Neural progenitor cell (in vitro differentiated cells): ENCODE measurements around the gene CGAS.

Source experiments
- CTCF ChIP-seq: fragments of 200-600 bp; sonication (generic); IDR thresholded peaks from 2 replicates; pipeline ENCODE4 v1.5.1; 2017; ENCODE audit warnings: antibody characterized with exemption, mild to moderate bottlenecking
- EZH2 ChIP-seq: fragments of 200-600 bp; sonication (generic); IDR thresholded peaks from 2 replicates; pipeline ENCODE4 v1.6.1; 2017; ENCODE audit warnings: antibody characterized with exemption, mild to moderate bottlenecking, moderate library complexity
- EZH2phosphoT487 ChIP-seq: fragments of 200-600 bp; sonication (generic); IDR thresholded peaks from 2 replicates; pipeline ENCODE4 v1.6.1; 2017; ENCODE audit warnings: antibody characterized with exemption

- TF ChIP-seq CTCF (no peak), EZH2phosphoT487 (no peak), EZH2 (no peak)
These were observed 9.6 kb upstream of the CGAS start, which contains the start of gene MTO1 for GRCh38 chr6:73461537-73462350.
